ENCODE results near the gene GPR162. TPM values are rescaled to one million over a fixed set of nuclear protein-coding genes. Genes with fewer than 3 reads are reported as not detected.

The GPR162 gene
- total RNA-seq, 1 donor from 2014 or later, result 21.5 TPM

- no peak for TF ChIP-seq CTCF (IDR thresholded peaks at IDR 0.05)
- H3K4me3 ChIP-seq, result no peak overlapping the region
- H3K4me1 ChIP-seq, result no peaks in the 10 kb centered on the region
- intact Hi-C loops (cut with DNase I), result no loop called here
- DNase-seq, result no peak
- ATAC-seq, result no peak
- H3K27ac ChIP-seq, result no peak overlapping the region
- H3K36me3 ChIP-seq, result peaks cover 48% of the 10 kb centered on the region
- H3K9me3 ChIP-seq, result no peaks in the 10 kb centered on the region
- H3K27me3 ChIP-seq (ENCODE audit: low read depth), result no peaks in the 10 kb centered on the region
Measured at GRCh38 chr12:6799147-6799546, 22.5 kb upstream of the GPR162 start.

- intact Hi-C loops (cut with DNase I), result no loop called here
- Histone ChIP-seq H3K27ac (no peak overlapping the region), H3K4me3 (no peak overlapping the region), H3K9me3 (no peaks in the 10 kb centered on the region), H3K27me3 (ENCODE audit: low read depth) (no peaks in the 10 kb centered on the region), H3K4me1 (no peaks in the 10 kb centered on the region), H3K36me3 (peaks cover 17% of the 10 kb centered on the region)
- no peak for DNase-seq
- ATAC-seq, result no peak
- TF ChIP-seq CTCF (IDR thresholded peaks at IDR 0.05), result no peak
Measured at GRCh38 chr12:6807170-6807569, 14.5 kb upstream of the GPR162 start.

- intact Hi-C loops (cut with DNase I), result no loop called here
- no peak overlapping the region for H3K4me3 ChIP-seq
- no peak for DNase-seq
- H3K27ac ChIP-seq, result no peak overlapping the region
- H3K4me1 ChIP-seq, result no peaks in the 10 kb centered on the region
- ATAC-seq, result no peak
- H3K27me3 ChIP-seq (ENCODE audit: low read depth), result no peaks in the 10 kb centered on the region
- no peak for TF ChIP-seq CTCF (IDR thresholded peaks at IDR 0.05)
- peaks cover 6% of the 10 kb centered on the region for H3K36me3 ChIP-seq
- no peaks in the 10 kb centered on the region for H3K9me3 ChIP-seq
Measured at GRCh38 chr12:6809056-6809455, 12.6 kb upstream of the GPR162 start.

- DNase-seq, result no peak
- intact Hi-C loops (cut with DNase I), result no loop called here
- no peak for TF ChIP-seq CTCF (IDR thresholded peaks at IDR 0.05)
- no peak overlapping the region for H3K4me3 ChIP-seq
- H3K27me3 ChIP-seq (ENCODE audit: low read depth), result no peaks in the 10 kb centered on the region
- H3K9me3 ChIP-seq, result no peaks in the 10 kb centered on the region
- no peaks in the 10 kb centered on the region for H3K4me1 ChIP-seq
- H3K36me3 ChIP-seq, result peaks cover 7% of the 10 kb centered on the region
- ATAC-seq, result no peak
- H3K27ac ChIP-seq, result no peak overlapping the region
Measured at GRCh38 chr12:6810758-6811157, 10.9 kb upstream of the GPR162 start.

- Histone ChIP-seq H3K4me3 (no peak overlapping the region), H3K27me3 (ENCODE audit: low read depth) (no peaks in the 10 kb centered on the region), H3K9me3 (no peaks in the 10 kb centered on the region), H3K27ac (no peak overlapping the region), H3K4me1 (no peaks in the 10 kb centered on the region), H3K36me3 (peaks cover 19% of the 10 kb centered on the region)
- TF ChIP-seq CTCF (IDR thresholded peaks at IDR 0.05), result no peak
- DNase-seq, result no peak
- ATAC-seq, result no peak
- intact Hi-C loops (cut with DNase I), result no loop called here
Measured at GRCh38 chr12:6813363-6813762, 8.3 kb upstream of the GPR162 start.

- H3K4me1 ChIP-seq, result no peaks in the 10 kb centered on the region
- intact Hi-C loops (cut with DNase I), result no loop called here
- H3K27me3 ChIP-seq (ENCODE audit: low read depth), result no peaks in the 10 kb centered on the region
- no peak for DNase-seq
- no peak for TF ChIP-seq CTCF (IDR thresholded peaks at IDR 0.05)
- no peaks in the 10 kb centered on the region for H3K9me3 ChIP-seq
- ATAC-seq, result no peak
- no peak overlapping the region for H3K27ac ChIP-seq
- no peak overlapping the region for H3K4me3 ChIP-seq
- peaks cover 19% of the 10 kb centered on the region for H3K36me3 ChIP-seq
Measured at GRCh38 chr12:6816598-6816997, 5.0 kb upstream of the GPR162 start.

Data from lower lobe of right lung (tissue), 2 donors.